Uterus (tissue), 4 donors: Measurements from ENCODE around the gene PRELID3B. TPM values are rescaled to one million over a fixed set of nuclear protein-coding genes. Genes with fewer than 3 reads are reported as not detected.

Experiments used
- DNase-seq, 2 donors: peaks; one replicate each; pipeline ENCODE4 v3.0.0-alpha.2; 2019 to 2020
- H3K27ac ChIP-seq, 2 donors: fragments of 200-600 bp; sonication (generic); 1 replicate in 1 of 2; 2 replicates in 1 of 2; pipeline ENCODE4 v1.5.1; 2016 to 2018
- H3K27me3 ChIP-seq, 2 donors: fragments of 200-600 bp; sonication (generic); one replicate each; pipeline ENCODE4 v1.5.1; 2018 to 2019; ENCODE audit warnings: control low read depth in 1 of 2
- H3K36me3 ChIP-seq, 2 donors: fragments of 200-600 bp; sonication (generic); one replicate each; pipeline ENCODE4 v1.5.1; 2019; ENCODE audit warnings: control low read depth in 1 of 2
- H3K4me1 ChIP-seq, 2 donors: fragments of 200-600 bp; sonication (generic); one replicate each; pipeline ENCODE4 v1.5.1; 2018 to 2019; ENCODE audit warnings: control low read depth in 1 of 2
- H3K4me3 ChIP-seq, 2 donors: fragments of 200-600 bp; sonication (generic); 1 replicate in 1 of 2; 2 replicates in 1 of 2; pipeline ENCODE4 v1.5.1; 2018 to 2019; ENCODE audit warnings: mild to moderate bottlenecking in 1 of 2
- H3K9me3 ChIP-seq, 2 donors: fragments of 200-600 bp; sonication (generic); one replicate each; pipeline ENCODE4 v1.5.1; 2019; ENCODE audit warnings: control low read depth in 1 of 2
- POLR2A ChIP-seq, 2 donors: fragments of 450-650 bp; IDR thresholded peaks; one replicate each; pipeline ENCODE4 v1.6.1; 2016; ENCODE audit warnings: antibody characterized with exemption in 2 of 2, mild to moderate bottlenecking in 1 of 2, moderate library complexity in 1 of 2
- intact Hi-C: fragments of 100-400 bp; cut with DNase I; formaldehyde crosslinking; loops from one replicate; pipeline ENCODE4 v1.15.1; 2023; ENCODE audit warnings: low total_unique reads
- total RNA-seq, 4 donors: library from RNA; depleted of rRNA in 3 of 4; stranded (reverse); fragments of >200 nt in 3 of 4; gene quantifications; one replicate each; pipeline versions ENCODE4 v1.1.0 to v1.2.4, GENCODE V29; 2014 to 2023
- TF ChIP-seq, protein P1 (sequence below), 4 experiments: fragments of 200-600 bp in 2 of 4; fragments of 450-650 bp in 2 of 4; sonication (generic) in 2 of 4; IDR thresholded peaks; one replicate each; pipeline ENCODE4 v1.5.1; 2016 to 2019; ENCODE audit warnings: antibody characterized with exemption in 4 of 4, mild to moderate bottlenecking in 2 of 4, moderate library complexity in 1 of 4
- donor health status: DM: yes; HTN: yes; CAD: no.

PRELID3B gene
- total RNA-seq, 4 donors from 2014 or later, result 13.3 to 44.3 (median 31.9) TPM

DNA sequence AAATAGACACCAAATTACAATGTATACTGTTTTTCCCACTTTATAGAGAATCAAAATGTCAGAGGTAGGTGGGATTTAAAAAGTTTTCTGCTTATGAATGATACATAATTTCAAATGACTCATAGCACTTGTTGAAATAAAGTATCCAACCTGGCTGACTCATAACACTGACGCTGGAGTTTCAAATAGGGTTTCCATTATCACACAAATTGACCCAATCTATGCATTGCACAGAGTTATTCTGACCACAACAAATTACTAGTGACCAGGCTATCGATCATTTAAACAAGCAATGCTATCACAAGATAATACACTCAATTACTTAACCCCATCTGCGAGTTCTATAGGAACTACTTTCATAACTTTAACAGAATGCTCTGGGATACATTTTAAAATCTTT lies 31.9 kb upstream of the PRELID3B start:
- TF ChIP-seq, protein P1, sequence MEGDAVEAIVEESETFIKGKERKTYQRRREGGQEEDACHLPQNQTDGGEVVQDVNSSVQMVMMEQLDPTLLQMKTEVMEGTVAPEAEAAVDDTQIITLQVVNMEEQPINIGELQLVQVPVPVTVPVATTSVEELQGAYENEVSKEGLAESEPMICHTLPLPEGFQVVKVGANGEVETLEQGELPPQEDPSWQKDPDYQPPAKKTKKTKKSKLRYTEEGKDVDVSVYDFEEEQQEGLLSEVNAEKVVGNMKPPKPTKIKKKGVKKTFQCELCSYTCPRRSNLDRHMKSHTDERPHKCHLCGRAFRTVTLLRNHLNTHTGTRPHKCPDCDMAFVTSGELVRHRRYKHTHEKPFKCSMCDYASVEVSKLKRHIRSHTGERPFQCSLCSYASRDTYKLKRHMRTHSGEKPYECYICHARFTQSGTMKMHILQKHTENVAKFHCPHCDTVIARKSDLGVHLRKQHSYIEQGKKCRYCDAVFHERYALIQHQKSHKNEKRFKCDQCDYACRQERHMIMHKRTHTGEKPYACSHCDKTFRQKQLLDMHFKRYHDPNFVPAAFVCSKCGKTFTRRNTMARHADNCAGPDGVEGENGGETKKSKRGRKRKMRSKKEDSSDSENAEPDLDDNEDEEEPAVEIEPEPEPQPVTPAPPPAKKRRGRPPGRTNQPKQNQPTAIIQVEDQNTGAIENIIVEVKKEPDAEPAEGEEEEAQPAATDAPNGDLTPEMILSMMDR (IDR thresholded peaks at IDR 0.05), result no peak
- TF ChIP-seq POLR2A (IDR thresholded peaks at IDR 0.05), result no peak
- no peak for DNase-seq
- H3K27ac ChIP-seq, result no peak overlapping the region
- H3K36me3 ChIP-seq, result no peaks in the 10 kb centered on the region
- no peaks in the 10 kb centered on the region for H3K27me3 ChIP-seq
- H3K4me1 ChIP-seq, result no peaks in the 10 kb centered on the region
- no peak overlapping the region for H3K4me3 ChIP-seq
- intact Hi-C loops, result no loop called here
- no peaks in the 10 kb centered on the region for H3K9me3 ChIP-seq

DNA sequence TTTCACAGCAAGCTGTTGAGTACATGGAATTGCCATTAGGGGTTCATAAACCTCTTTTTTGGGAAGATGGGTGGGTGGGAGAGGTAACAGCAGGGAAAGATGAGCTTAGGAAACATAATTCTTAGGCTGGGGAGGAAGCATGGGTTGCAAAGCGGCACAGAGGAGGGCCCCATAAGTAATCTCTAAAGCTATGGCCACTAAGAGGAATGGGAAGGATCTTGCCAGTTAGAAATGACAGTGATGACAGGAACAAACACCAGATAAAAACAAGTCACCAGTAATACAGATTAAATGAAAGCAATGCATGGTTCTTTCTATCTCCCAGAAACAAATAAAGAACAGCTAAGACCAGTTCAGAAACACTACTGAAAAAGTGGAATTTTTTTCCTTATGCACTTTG lies 31.0 kb upstream of the PRELID3B start:
- H3K36me3 ChIP-seq, result no peaks in the 10 kb centered on the region
- H3K4me1 ChIP-seq, result no peaks in the 10 kb centered on the region
- DNase-seq, result no peak
- no peak overlapping the region for H3K4me3 ChIP-seq
- H3K9me3 ChIP-seq, result no peaks in the 10 kb centered on the region
- TF ChIP-seq, protein P1 (IDR thresholded peaks at IDR 0.05), result no peak
- TF ChIP-seq POLR2A (IDR thresholded peaks at IDR 0.05), result no peak
- no peak overlapping the region for H3K27ac ChIP-seq
- intact Hi-C loops, result no loop called here
- H3K27me3 ChIP-seq, result no peaks in the 10 kb centered on the region

DNA sequence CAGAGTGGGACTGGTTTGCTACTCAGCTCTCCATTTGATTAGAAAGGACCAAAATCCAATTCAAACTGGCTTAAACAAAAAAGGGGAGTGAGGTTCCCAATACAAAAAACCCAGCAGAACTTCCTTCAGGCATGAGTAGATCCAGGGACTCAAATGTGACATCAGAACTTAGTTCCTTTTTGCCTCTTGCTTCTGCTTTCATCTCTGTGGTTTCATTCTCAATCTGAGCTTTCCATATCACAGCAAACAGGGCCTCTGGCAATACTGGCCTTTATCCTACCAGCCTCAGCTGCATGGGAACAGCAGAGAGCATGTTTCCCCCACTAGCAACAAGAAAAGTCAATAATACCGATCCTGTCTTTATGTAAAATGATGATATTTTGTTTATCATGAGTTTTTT lies 28.6 kb upstream of the PRELID3B start:
- no peak overlapping the region for H3K4me3 ChIP-seq
- H3K36me3 ChIP-seq, result no peaks in the 10 kb centered on the region
- no peaks in the 10 kb centered on the region for H3K9me3 ChIP-seq
- DNase-seq, result no peak
- no peaks in the 10 kb centered on the region for H3K27me3 ChIP-seq
- TF ChIP-seq, protein P1 (IDR thresholded peaks at IDR 0.05), result no peak
- no peaks in the 10 kb centered on the region for H3K4me1 ChIP-seq
- intact Hi-C loops, result no loop called here
- no peak overlapping the region for H3K27ac ChIP-seq

DNA sequence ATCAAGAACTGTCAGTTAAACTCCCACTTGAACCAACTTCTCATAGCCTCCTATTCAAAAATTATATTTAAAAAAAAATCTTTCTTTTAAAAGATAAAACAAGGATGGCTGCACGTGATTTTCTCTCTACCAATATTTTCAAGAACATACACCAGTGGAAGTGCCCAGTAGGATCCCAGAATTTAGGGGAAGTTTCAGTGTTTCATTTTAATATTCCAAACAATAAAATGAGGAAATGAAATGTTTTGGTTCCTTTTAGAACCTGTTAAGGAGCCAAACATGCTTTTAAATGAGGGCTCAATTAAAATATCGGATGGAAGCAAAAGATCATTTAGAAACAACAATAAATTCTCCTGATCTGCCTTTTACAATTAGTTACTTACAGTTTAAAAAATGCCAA lies 26.4 kb upstream of the PRELID3B start:
- no peak overlapping the region for H3K27ac ChIP-seq
- H3K36me3 ChIP-seq, result no peaks in the 10 kb centered on the region
- no peaks in the 10 kb centered on the region for H3K4me1 ChIP-seq
- H3K4me3 ChIP-seq, result no peak overlapping the region
- DNase-seq, result no peak
- no peaks in the 10 kb centered on the region for H3K9me3 ChIP-seq
- no peaks in the 10 kb centered on the region for H3K27me3 ChIP-seq
- intact Hi-C loops, result no loop called here
- no peak for TF ChIP-seq POLR2A (IDR thresholded peaks at IDR 0.05)
- TF ChIP-seq, protein P1 (IDR thresholded peaks at IDR 0.05), result no peak

DNA sequence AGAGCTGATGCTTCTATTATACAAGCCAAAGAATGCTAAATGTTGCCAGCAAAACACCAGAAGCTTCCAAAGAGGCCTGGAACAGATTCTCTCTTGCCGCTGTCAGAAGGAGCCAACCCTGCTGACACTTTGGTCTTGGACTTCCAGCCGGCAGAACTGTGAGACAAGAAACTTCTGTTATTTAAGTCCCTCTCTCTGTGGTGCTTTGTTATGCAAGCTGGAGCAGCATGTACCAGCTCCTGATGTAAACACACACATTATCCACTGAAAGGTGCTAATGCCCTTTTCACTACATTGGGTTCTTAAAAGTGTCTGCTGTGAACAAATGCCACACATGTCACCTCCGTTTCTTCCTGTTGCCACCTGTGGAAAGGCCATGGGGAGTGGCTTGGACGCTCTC lies 25.9 kb upstream of the PRELID3B start:
- Histone ChIP-seq H3K4me1 (no peaks in the 10 kb centered on the region), H3K4me3 (no peak overlapping the region), H3K27ac (no peak overlapping the region), H3K9me3 (no peaks in the 10 kb centered on the region), H3K36me3 (no peaks in the 10 kb centered on the region), H3K27me3 (no peaks in the 10 kb centered on the region)
- no peak for DNase-seq
- TF ChIP-seq, protein P1 (IDR thresholded peaks at IDR 0.05), result no peak
- no peak for TF ChIP-seq POLR2A (IDR thresholded peaks at IDR 0.05)
- intact Hi-C loops, result no loop called here
